ENCODE results near the gene MTA1.

GRCh38 chr14:105502446-105503295 is 83.0 kb downstream of the MTA1 start:
- TF ChIP-seq CTCF (IDR thresholded peaks at IDR 0.05; ENCODE audit: low read depth, low read length) (no peak), POLR2A (IDR thresholded peaks at IDR 0.05; ENCODE audit: extremely low read depth, insufficient read length) (no peak)
- TF ChIP-seq, protein P1, sequence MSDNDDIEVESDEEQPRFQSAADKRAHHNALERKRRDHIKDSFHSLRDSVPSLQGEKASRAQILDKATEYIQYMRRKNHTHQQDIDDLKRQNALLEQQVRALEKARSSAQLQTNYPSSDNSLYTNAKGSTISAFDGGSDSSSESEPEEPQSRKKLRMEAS (IDR thresholded peaks at IDR 0.05; ENCODE audit: low read depth, low read length), result no peak

Measured in NB4 (cell line).